GM18907 (cell line): ENCODE measurements around the gene IL12RB1.
"Not testable (repeated sequence)": the region's sequence is repeated elsewhere in the genome, so short reads cannot be mapped to it uniquely, and the experiment has no call there.

Experiments used
- ATAC-seq: cut with Tn5 transposase; IDR thresholded peaks from one replicate; pipeline ENCODE4 v1.9.1; 2021; ENCODE audit warnings: mild to moderate bottlenecking, moderate library complexity; ENCODE audit not compliant: unreplicated experiment

IL12RB1 gene

GRCh38 chr19:18051887-18052286, 34.8 kb downstream of the IL12RB1 start:
- ATAC-seq, result no peak

DNA sequence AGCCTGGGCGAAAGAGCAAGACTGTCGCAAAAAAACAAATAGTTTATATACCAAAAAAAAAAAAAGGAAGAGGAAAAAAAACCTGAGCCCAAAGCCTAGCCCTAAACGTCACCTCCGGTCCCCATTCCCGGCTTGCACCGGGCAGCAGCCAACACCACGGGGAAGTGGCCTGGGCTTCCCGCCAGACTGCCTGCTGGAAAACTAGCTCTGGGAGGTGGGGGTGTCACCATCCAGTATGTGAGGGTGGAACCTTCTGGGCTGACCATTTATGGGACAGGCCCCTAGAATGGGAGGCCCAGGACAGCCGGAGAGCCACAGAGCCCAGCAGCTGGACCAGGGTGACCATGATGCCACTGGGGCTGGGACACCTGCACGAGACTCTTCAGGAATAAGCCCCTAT, 37.3 kb downstream of the IL12RB1 start:
- no peak for ATAC-seq

DNA sequence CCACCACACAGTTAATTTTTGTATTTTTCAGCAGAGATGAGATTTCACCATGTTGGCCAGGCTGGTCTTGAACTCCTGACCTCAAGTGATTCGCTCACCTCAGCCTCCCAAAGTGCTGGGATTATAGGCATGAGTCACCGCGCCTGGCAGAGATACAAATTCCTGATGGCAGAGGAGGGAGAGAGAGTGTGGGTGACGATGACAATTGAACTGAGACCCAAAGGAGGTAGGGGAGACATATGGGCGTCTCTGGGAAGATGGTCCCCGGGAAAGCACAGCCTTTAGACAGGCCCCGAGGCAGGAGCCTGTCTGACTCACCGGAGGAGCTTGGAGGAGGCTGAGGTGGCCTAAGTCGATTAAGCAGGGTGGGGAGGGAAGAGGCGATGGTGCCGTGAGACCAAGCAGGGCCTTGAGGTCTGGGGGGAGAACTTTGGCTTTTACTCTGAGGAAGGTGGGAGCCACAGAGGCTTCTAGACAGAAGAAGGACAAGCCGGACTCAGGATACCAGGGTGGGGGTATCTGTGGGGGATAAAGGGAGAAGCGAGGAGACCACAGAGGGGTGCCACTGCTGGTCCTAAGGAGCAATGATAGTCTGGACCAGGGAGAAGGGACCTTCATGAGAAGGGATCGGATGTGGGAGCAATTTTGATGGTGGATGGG, 40.5 kb downstream of the IL12RB1 start:
- ATAC-seq, result no peak

DNA sequence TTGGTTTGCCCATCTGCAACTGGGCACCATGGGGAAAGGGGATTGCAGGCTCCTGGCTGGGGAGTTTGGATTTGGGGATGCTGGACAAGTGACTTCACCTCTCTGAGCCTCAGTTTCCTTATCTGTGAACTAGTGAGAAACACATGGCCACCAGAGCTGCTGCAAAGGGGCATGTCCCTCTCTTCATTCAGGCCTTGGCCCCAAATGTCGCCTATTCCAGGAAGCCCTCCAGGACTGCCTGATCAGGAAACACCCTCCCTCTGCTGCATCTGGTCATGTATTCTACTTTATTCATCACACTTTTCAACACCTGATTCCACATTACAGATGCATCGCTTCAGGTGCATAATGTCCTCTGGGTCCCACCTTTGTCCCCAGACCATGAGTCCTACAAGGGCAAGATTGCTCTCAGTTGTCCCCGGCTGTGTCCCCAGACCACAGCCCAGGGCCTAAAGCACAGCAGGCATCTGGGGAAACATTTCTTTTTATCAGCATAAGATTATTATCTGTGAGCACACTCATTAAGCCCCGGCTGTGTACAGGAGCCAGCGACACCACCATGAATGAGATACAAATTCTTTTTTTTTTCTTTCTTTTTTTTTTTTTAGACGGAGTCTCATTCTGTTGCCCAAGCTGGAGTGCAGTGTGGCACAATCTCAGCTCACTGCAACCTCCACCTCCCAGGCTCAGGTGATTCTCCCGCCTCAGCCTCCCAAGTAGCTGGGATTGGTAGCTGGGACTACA, 41.3 kb downstream of the IL12RB1 start:
- no peak for ATAC-seq

DNA sequence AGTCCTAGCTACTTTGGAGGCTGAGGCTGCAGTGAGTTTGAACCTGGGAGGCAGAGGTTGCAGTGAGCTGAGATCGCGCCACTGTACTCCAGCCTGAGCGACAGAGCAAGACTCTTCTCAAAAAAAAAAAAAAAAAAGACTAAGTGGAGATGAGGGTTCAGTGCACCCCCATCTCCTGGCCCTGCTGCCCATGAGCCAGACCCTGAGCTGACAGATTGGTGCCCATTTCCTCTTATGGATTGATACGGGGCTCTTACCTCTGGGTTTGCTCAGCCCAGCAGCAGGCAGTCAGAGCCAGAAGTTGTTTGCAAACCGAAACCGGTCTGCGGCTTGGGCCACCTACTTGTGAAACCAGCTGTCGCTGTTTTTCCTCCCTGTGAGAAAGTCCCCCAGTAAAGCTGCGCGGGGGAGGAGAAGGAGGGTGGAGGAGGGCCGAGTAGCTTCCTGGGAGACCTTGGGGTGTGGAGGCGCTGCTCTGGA, 41.9 kb downstream of the IL12RB1 start:
- ATAC-seq, result peak; percentile 85

GRCh38 chr19:18043676-18044075, 43.1 kb downstream of the IL12RB1 start:
- ATAC-seq, result no peak

GRCh38 chr19:18041054-18041453, 45.7 kb downstream of the IL12RB1 start:
- no peak for ATAC-seq

GRCh38 chr19:18032102-18032501, 54.6 kb downstream of the IL12RB1 start:
- ATAC-seq, result not testable (repeated sequence)

DNA sequence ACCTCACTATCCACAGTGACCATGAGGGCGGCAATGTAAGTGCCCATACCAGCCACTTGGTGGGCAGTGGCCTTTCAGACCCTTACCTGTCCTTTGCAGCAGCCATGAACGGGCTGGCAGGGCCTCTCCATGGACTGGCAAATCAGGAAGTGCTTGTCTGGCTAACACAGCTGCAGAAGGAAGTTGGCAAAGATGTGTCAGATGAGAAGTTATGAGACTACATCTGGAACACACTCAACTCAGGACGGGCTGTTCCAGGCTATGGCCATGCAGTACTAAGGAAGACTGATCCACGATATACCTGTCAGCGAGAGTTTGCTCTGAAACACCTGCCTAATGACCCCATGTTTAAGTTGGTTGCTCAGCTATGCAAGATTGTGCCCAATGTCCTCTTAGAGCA, 55.3 kb downstream of the IL12RB1 start:
- not testable (repeated sequence) for ATAC-seq

DNA sequence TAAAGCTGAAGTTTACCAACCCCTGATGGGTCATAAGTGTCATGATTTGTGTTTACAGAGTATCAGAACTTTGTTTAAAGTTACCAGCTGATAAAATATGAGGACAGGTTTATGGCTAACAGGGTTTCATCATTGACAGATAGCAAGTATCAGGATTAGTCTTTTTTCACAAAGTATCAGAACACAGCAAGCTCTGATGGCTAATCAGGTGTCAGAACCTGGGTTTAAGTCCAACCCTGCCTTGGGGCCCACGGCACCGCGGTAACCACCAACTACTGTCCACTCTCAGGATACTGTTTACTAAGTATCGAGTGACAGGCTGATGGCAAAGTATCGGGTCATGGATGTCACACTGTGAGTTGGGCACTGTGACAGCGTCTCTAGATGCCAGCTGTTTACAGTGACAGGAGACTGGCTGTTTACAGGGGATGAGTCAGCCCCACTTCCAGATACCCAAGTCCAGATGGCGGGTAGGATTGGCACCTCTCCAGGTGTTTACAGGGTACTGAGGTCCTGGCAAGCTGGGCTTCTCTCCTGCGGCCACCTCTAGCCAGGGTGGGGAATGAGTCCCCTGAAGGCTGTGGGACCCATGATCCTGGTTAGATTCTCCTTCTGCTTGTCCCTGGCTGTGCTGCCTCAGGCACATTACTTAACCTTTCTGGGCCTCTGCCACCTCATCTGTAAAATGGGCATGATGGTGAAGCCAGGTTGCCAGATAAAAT, 57.0 kb downstream of the IL12RB1 start:
- no peak for ATAC-seq

- ATAC-seq, result no peak
Observed at GRCh38 chr19:18027151-18027550, 59.6 kb downstream of the IL12RB1 start.

GRCh38 chr19:18023622-18024251, 63.0 kb downstream of the IL12RB1 start:
- peak; percentile 39 for ATAC-seq

GRCh38 chr19:18021121-18021755, 65.5 kb downstream of the IL12RB1 start:
- no peak for ATAC-seq

DNA sequence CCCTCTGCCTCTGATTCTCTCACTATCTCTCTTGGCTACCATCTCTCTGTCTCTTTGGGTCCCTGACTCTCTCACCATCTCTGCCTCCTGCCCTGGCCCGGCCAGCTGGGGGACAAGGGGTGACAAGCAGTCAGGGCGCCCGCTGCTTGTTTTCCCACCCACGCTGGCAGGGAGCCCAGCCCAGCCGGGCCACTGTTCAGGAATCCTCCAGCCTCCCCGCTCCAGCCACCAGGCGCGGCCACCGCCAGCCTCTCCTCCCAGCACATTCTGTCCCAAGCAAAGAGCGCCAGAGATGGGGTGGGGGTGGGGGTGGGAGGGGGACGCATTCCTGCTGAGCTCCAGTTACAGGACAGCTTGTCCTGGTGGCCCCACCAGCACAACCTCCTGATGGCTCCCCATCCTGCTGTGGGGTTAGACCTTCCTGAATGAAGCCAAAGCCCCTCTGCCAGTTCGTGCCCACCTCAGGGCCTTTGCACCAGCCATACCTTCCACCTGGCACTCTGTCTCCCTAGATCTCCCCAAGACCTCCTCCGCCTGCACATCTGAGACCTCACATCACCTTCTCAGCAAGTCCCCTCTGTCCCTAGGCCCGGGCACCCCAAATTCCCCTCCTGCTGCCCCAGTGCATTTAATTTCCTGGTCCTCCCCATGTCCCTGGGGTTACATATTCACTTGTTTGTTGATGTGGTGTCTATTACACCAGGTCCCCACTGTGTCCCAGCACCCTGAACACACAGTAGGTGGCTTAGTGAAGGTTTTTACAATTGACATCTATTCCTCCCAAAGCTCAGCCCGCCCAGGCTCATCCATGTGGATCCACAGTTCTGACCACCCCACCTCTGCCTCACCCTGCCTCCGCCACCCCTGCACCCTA, 66.3 kb downstream of the IL12RB1 start:
- no peak for ATAC-seq

GRCh38 chr19:18017275-18018083, 69.3 kb downstream of the IL12RB1 start:
- no peak for ATAC-seq

DNA sequence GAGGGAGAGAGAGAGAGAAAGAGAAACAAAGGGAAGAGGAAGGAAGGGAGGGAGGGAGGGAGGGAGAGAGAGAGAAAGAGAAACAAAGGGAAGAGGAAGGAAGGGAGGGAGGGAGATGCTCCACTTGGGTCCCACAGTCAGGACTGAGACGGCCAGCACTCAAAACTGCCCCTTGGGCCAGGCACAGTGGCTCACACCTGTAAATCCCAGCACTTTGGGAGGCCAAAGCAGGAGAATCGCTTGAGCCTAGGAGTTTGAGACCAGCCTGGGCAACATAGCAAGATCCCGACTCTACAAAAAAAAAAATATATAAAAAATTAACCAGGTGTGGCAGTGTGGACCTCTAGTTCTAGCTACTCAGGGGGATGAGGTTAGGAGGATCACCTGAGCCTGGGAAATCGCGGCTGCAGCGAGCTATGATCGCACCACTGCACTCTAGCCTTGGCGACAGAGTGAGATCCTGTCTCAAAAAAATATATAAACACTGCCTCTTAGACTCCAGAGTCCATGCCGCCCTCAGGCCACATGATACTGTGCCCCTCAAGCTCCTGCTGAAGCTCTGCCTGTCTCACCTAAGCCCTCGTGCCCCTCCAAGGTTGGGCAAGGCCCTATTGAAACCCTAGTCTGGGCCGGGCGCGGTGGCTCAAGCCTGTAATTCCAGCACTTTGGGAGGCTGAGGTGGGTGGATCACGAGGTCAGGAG, 70.4 kb downstream of the IL12RB1 start:
- ATAC-seq, result no peak

- no peak for ATAC-seq
Observed at GRCh38 chr19:18014197-18014596, 72.5 kb downstream of the IL12RB1 start.
